Ramos (cell line): ENCODE results near the gene BBX.
"Not testable (repeated sequence)": the region's sequence is repeated elsewhere in the genome, so short reads cannot be mapped to it uniquely, and the experiment has no call there.

Experiments
- in situ Hi-C: fragments of 300-500 bp; cut with MboI; formaldehyde crosslinking; loops from one replicate; pipeline ENCODE4 v1.14.3; 2022; ENCODE audit warnings: low sequenced_read_pairs; ENCODE audit not compliant: unreplicated experiment

Gene BBX

DNA sequence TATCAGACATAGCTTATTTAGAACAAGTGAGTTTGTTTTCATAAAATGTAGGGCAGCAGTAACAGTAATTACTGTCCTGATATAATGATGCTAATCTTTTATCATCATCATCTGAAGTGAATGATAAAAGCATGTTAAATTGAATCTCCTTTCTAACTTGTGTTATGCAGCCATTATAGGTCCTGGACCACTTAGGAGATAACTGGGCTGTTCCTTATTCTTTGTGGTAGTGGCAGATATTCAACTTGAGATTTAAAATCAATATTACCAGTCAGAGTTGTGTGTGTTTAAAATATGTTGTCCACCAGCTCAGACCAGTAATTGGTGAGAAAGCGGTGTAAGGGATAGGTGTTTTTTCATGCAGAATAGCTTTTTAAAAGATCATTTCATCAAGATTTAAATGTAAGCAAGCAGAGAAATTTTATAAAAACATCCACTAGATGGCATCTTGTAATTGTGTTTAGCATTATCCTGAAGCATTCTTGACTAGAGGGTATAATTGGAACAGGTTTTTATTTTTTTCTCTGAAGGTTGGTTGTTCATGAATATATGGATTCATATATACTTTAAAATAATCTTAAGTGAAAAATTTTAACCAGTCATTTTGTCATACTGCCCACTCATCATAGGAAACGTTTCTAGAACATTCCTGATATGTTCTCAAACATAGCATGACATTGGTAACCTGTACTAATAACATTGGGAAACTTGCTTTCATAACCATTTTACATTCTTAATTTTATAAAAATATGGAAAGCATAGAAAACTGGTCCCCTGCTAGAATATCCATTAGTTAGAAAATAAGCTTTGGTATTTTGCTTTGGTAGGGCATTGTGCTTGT lies 153.9 kb downstream of the BBX start:
- in situ Hi-C loops, result no loop called here

DNA sequence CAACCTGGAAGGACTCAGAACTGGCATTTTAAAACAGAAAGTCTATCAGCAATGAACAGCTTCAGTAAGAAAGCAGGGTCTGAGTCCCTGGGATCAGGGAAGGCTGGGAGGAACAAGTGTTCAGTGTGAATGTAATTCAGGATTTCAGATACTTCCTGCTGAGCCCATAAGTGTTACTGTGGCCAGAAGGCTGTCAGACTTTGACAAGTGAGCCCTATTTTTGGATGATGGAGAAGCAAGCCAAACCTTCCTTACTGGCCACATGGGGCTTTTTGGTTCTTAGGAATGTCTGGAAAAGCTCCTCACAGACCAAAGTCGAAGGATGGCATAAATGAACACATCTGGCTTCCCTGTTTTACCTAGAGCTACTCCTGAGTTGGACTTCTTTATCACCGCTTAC lies 157.2 kb downstream of the BBX start:
- in situ Hi-C loops, result no loop called here

- in situ Hi-C loops, result no loop called here
Measured at GRCh38 chr3:107680698-107681097, 157.9 kb downstream of the BBX start.

GRCh38 chr3:107681396-107681795 lies 158.6 kb downstream of the BBX start:
- in situ Hi-C loops, result no loop called here

DNA sequence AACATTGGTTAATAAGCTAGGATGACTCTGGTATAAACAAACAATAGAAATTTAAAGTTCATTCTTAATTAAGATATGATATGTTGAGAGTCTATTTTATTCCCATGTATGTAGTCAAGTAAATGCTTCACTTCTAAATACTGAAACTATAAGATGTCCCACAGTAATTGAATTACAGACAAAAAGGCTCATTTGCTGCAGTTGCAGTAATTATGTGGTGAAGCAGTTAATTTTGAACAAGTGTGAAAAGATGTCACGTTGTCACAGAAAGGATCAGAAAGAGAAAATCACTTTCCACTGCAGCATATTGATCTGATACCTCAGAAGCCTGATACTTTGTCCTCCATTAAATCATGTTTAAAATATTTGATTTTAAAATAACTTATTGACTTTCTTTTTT lies 159.8 kb downstream of the BBX start:
- in situ Hi-C loops, result no loop called here

GRCh38 chr3:107683447-107683846 lies 160.7 kb downstream of the BBX start:
- in situ Hi-C loops, result no loop called here

DNA sequence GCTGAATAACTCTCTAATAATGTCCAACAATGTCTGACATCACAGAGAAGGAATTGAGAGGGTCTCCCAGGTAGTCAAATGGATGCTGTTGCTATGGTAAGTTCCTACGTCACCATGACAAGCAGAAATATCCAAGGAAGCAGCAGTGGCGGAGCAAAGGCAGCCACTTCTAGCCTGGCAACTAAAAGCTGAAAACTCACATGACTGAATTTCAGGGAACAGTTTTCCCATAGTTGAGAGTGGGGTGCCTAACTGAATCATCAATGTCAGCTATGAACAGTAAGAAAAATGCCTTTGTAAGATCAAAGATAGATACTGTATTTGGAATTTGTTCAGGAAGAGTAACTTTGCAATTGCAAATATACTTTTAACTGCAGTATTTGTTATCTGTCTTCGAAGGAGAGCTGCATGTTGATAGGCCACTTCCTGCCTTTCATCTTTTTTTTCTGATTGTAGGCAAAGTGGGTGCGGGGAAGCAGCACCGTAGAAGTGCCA lies 161.7 kb downstream of the BBX start:
- in situ Hi-C loops, result no loop called here

- in situ Hi-C loops, result no loop called here
Measured at GRCh38 chr3:107685383-107685782, 162.6 kb downstream of the BBX start.

DNA sequence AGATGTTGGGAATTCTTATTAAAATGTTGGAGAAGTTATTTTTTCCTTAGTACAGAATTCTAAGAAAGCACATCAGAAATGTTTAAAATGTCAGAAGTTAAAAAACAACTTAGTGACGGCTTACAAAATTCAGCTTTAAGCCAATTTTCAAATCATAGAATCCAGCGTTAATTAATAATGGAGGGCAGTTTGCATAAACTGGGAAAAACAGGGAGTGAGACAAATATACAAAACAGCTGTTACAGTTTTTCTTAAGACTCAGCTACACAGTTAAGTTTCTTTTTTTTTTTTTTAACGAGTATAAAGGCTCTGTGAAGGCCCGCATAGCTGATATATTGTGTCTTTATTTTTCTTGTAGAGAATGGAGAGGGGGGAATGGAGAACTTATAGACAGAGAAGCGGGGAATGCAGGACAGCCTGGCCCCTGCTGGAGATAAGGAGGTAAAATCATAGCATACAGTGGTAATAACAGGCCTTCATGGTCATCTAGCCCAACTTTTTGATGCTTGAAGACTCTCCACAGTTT lies 164.4 kb downstream of the BBX start:
- in situ Hi-C loops, result no loop called here

- in situ Hi-C loops, result no loop called here
Measured at GRCh38 chr3:107689355-107689754, 166.6 kb downstream of the BBX start.

DNA sequence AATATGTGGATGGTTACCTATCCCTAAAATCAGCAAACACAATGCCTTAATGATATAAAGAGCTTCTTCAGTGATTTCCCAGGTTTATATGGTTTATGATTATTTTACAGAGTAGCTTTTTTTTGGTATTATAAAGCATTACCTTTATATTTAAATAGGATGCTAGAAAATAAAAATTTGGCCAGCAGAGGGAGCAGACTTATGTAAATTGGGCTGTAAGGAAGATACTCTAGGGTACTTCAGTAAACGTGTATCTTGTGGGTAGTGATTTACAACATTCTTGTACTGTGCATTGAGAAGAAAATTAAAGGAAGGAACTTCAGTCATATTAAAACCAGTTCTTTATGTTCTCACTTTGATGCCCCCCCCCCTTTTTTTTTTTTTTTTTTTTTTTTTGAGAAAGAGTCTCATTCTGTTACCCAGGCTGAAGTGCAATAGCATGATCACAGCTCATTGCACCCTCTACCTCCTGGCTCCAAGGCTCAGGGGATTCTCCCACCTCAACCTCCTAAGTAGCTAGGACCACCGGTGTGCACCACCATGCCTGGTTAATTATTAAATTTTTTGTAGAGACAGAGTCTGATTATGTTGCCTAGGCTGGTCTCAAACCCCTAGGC lies 167.9 kb downstream of the BBX start:
- in situ Hi-C loops, result no loop called here

DNA sequence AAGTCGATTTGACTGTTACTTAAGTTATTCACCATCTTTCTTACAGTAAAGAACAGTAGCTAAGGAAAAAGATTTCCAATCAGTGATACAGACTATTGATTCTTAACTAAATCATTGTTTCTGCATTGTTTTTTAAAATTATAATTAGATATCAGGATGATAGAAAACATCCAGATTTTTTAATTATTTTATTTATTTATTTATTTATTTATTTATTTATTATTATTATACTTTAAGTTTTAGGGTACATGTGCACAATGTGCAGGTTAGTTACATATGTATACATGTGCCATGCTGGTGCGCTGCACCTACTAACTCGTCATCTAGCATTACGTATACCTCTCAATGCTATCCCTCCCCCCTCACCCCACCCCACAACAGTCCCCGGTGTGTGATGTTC lies 169.2 kb downstream of the BBX start:
- in situ Hi-C loops, result not testable (repeated sequence)

DNA sequence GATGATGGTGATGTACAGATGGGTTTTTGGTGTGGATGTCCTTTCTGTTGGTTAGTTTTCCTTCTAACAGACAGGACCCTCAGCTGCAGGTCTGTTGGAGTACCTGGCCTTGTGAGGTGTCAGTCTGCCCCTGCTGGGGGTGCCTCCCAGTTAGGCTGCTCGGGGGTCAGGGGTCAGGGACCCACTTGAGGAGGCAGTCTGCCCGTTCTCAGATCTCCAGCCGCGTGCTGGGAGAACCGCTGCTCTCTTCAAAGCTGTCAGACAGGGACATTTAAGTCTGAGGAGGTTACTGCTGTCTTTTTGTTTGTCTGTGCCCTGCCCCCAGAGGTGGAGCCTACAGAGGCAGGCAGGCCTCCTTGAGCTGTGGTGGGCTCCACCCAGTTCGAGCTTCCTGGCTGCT lies 174.6 kb downstream of the BBX start:
- in situ Hi-C loops, result not testable (repeated sequence)

- in situ Hi-C loops, result not testable (repeated sequence)
Measured at GRCh38 chr3:107697855-107698254, 175.1 kb downstream of the BBX start.

GRCh38 chr3:107699682-107700081 lies 176.9 kb downstream of the BBX start:
- in situ Hi-C loops, result no loop called here

GRCh38 chr3:107701299-107701698 lies 178.5 kb downstream of the BBX start:
- in situ Hi-C loops, result no loop called here

GRCh38 chr3:107704477-107704876 lies 181.7 kb downstream of the BBX start:
- in situ Hi-C loops, result no loop called here

DNA sequence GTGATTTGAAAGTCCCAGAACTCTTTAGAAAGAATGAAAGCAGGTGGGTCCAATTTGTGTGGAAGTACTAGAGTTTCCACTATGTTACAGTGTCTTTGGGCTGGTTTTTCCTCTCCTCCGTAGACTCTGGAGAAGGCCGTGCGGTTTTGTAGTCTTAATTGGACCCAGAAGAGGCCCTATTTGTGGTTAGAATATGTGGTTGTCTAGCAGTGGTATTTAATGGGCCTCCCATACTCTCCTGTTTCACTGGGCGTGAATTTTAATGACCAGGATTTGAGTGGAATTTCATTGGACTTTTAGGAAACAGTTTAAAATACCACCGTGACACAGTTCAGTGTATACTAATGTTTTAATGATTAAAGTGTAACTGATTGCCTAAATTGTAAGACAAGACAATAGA lies 182.3 kb downstream of the BBX start:
- in situ Hi-C loops, result no loop called here

GRCh38 chr3:107710851-107711250 lies 188.1 kb downstream of the BBX start:
- in situ Hi-C loops, result no loop called here

DNA sequence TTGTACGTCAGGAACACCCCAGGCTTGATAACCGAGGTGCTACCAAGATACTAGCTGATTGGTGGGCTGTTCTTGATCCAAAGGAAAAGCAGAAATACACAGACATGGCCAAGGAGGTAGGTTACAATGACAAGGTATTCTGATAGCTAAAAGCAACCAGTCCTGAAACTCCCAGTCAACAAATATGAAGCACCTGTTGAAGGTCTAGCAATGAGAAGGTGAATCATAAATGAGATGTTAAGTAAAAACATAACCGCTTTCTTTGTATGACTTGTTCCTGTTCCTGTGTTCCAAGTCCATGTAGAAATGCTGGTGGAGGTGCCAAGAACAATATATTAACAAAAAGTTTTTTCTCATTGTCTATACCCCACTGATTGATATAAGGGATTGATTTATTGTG lies 194.0 kb downstream of the BBX start:
- in situ Hi-C loops, result no loop called here

GRCh38 chr3:107718547-107718946 lies 195.8 kb downstream of the BBX start:
- in situ Hi-C loops, result no loop called here
